ENCODE data around the gene CD247.

Gene CD247

GRCh38 chr1:167541610-167542009 is 23.3 kb upstream of the CD247 start:
- DNase-seq: no peak

DNA sequence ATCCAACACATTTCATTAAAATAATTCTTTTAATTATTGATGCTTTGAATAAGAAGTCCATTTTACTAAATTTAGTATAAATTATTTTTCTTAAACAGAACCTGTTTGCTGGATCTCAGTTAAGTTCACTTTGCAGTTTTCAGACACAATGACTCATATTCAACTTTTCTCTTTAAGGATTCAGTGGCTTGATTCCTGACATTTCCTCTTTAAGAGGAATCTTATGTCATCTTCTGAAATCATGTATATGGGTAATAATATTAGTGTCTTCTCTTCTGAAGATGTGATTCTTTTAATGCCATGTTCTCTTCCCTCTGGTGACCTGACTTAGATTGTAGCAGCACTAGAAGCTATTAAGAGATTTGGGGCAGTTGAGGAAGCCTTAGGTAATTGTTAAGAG is 22.7 kb upstream of the CD247 start:
- no peak for DNase-seq

DNA sequence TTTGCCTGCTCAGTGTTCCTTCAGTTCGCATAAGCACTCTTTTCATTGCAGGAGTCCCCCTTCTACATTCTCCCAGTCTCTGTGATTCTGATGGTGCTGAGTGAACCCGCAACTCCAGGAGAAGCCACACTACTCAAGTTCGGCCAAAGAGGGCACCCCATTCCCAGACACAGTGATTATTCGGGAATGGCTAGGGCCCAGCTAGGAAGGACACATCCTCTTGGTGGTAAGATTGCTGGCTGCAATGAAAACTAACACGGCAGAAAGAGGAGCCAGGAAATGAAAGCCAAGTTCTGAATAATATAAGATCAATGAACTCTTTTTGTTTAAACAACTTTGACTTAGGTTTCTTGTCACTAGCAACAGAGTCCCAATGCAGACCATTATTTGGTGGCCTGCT is 20.3 kb upstream of the CD247 start:
- DNase-seq: no peak

GRCh38 chr1:167533851-167534300 is 15.5 kb upstream of the CD247 start:
- DNase-seq: peak; percentile 54

GRCh38 chr1:167532964-167533824 is 14.9 kb upstream of the CD247 start:
- no peak for DNase-seq

- DNase-seq: no peak
Observed at GRCh38 chr1:167532375-167532774, 14.0 kb upstream of the CD247 start.

GRCh38 chr1:167529829-167530474 is 11.6 kb upstream of the CD247 start:
- DNase-seq: no peak

- DNase-seq: no peak
Observed at GRCh38 chr1:167528057-167528728, 9.9 kb upstream of the CD247 start.

GRCh38 chr1:167526667-167527383 is 8.5 kb upstream of the CD247 start:
- DNase-seq: no peak

- no peak for DNase-seq
Observed at GRCh38 chr1:167524651-167525050, 6.3 kb upstream of the CD247 start.

DNA sequence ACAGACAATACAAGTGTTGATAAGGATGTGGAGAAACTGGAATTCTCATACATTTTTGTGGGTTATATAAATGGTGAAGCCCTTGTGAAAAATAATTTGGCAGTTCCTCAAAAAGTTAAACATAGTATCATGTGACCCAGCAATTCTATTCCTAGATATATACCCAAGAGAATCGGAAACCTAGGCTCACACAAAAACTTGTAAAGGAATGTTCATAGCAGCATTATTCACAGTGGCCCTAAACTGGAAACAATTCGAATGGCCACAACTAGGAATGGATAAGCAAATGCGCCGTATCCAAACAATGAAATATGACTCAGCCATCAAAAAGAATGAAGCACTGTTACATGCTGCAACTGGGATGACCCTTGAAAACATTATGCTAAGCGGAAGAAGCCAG is 3.9 kb upstream of the CD247 start:
- DNase-seq: no peak

DNA sequence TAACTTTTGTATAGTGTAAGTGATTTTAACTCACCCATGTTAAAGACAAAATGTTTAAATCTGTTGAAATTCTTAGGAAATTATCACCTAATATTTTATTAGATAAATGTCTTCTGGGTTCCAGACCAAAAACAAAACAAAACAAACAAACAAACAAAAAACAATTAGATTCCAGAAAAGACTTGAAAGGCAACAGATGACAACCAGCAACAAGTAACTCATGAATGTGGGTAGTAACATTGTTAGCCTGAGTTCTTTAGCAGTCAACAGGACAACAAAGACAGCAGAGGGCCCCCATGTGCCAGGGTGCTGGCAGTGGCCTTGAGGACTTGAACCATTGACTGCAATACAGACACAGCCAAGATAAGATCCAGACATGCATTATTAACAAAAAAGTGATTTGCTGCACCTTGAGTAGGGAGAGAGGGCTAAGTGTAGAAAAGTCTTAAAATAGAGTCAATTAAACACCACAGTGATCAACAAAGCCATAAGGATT is 2.4 kb upstream of the CD247 start:
- no peak for DNase-seq

DNA sequence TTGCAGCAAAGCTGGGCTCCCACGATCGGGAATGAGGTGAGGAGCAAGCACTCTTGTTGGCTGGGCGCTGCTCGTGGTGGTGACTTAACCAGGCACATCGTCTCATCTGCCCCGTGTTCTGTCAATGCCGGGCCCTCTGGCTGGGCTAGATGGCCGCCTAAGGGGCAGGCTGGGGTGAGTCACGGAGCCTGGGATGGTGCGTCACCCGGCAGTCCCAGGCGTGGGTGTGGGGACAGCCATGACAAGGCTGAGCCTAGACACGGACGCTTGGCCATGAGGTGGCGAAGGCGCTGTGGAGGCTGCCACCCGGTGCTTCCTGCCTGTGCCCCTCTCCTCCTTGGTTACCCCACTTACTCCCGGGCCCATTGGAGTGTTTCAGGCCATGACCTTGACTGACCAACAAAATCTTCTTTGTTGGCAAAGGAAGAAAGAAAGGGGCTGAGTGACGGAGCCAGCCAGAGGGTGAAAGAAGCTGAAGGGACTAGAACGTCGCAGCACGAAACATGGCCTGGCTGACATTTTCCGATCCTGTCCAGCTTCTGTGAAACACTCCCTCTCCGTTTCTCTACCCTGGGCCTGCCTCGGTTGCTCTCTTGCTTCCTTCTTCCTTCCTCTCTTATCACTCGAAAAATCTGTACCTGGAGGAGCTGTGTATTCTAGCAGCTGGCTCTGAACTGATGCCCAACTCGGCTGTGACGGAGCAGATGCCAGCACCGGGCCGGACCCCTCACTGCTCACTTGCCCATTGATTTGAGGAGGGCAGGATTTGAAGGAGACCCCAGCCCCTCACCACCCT is 596 bp downstream of the CD247 start:
- peak; percentile 96 for DNase-seq

GRCh38 chr1:167516404-167517388 is 1.6 kb downstream of the CD247 start:
- DNase-seq: no peak

- no peak for DNase-seq
Observed at GRCh38 chr1:167515893-167516321, 2.4 kb downstream of the CD247 start.

- no peak for DNase-seq
Observed at GRCh38 chr1:167515461-167515860, 2.9 kb downstream of the CD247 start.

DNA sequence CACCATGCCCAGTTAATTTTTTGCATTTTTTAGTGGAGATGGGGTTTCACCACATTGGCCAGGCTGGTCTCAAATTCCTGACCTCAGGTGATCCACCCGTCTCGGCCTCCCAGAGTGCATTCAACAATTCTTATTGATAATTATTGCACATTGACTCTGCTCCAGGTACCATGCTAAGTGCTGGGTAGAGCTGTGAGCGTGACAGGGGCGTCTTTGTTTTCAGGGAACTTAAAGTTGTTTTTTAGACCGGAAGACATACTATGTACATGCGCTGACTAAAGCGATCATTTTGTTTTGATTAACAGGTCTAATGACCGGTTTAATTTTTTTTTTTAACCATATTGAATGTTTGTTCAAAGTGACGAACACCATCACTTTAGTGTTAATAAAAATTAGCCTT is 4.0 kb downstream of the CD247 start:
- DNase-seq: no peak

DNA sequence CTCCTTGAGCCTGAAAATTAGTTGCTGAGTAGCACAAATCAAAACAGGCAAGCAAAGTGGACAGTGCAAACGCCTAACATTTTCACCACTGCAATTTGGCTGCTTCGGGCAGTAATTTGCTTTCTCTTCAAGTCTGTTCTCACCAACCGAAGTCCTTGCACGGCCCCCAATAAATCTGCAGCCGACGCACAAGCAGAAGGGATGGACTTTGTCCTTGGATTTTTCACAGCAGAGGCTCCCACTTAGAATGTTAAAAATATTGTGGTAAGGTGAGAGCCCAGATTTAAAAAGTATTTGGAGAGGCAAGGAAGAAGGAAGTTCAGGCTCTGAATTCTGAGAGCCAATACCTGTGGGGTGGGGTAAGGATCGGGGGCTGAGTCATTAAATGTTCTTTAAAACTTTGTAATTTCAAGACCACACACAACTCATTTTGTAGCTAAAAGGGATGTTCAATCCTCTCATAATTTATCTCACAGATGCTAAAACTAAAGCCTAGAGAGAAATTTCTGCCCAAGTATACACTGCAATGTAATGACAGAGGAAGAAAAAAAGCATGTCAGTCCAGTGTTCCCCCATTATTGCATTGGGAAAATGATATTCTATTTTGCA is 6.2 kb downstream of the CD247 start:
- no peak for DNase-seq

DNA sequence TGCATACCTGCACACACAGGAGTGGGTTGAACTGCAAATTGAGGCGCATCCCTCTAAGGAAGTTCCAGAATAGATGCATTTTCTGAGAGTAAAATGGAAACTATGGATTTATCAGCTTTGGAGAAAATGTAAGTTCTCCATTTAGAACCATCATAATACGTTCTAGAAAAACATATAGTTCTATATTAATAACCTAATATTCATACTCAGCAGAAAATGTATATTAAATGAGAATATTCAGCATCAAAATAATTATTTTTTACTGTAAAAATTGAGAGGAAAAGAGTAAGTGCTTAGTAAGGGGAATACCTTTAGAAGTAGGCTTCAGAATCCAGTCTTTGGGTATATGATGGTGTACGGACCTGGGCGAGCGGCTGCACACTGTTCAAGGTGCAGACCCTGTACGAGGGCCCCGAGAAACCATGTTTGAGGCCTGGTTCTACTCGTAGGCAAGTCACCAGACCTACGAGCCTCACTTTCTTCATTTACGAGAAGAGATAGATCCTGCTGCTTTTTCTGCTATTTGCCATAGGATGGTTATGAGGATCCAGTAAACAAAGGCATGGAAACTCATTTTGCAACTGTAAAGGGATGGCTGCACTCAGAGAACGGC is 6.8 kb downstream of the CD247 start:
- no peak for DNase-seq

GRCh38 chr1:167510881-167511280 is 7.4 kb downstream of the CD247 start:
- DNase-seq: no peak
